HepG2 (cell line): ENCODE data around the gene CLASRP. TPM values are rescaled to one million over a fixed set of nuclear protein-coding genes. Genes with fewer than 3 reads are reported as not detected.
A peak's percentile ranks its signal among the peaks of the same experiment; 100 is the strongest.

ENCODE experiments used
- ATF6 ChIP-seq: sonication (generic); formaldehyde crosslinking; conservative IDR thresholded peaks from 2 replicates; pipeline ENCODE4 v1.4.0; 2020; ENCODE audit warnings: missing genetic modification reagents
- NR1H2 ChIP-seq: sonication (generic); formaldehyde crosslinking; IDR thresholded peaks from 2 replicates; pipeline ENCODE4 v1.8.1; 2022; ENCODE audit warnings: low read depth, missing genetic modification reagents, borderline replicate concordance
- RAD21 ChIP-seq: fragments of 450-650 bp; formaldehyde crosslinking; IDR thresholded peaks from 2 replicates; pipeline ENCODE4 v1.5.0; 2020; ENCODE audit warnings: mild to moderate bottlenecking
- SALL1 ChIP-seq: sonication (generic); formaldehyde crosslinking; IDR thresholded peaks from 2 replicates; pipeline ENCODE4 v1.8.0; 2022; ENCODE audit warnings: mild to moderate bottlenecking, missing genetic modification reagents
- SALL2 ChIP-seq: sonication (generic); formaldehyde crosslinking; IDR thresholded peaks from 2 replicates; pipeline ENCODE4 v1.8.1; 2023; ENCODE audit warnings: mild to moderate bottlenecking, missing genetic modification reagents, inconsistent platforms
- SETDB1 ChIP-seq: sonication (generic); formaldehyde crosslinking; IDR thresholded peaks from 2 replicates; pipeline ENCODE4 v1.5.1; 2020; ENCODE audit warnings: missing genetic modification reagents, mild to moderate bottlenecking, borderline replicate concordance
- SMYD3 ChIP-seq: sonication (generic); formaldehyde crosslinking; IDR thresholded peaks from 2 replicates; pipeline ENCODE4 v1.8.1; 2023; ENCODE audit warnings: mild to moderate bottlenecking, missing genetic modification reagents
- TOPORS ChIP-seq: sonication (generic); formaldehyde crosslinking; IDR thresholded peaks from 2 replicates; pipeline ENCODE4 v1.8.0; 2023; ENCODE audit warnings: mild to moderate bottlenecking, missing genetic modification reagents
- TSC22D2 ChIP-seq: sonication (generic); formaldehyde crosslinking; IDR thresholded peaks from 2 replicates; pipeline ENCODE4 v1.5.1; 2020; ENCODE audit warnings: missing genetic modification reagents, mild to moderate bottlenecking, borderline replicate concordance
- ZBTB26 ChIP-seq: IDR thresholded peaks from 2 replicates; pipeline ENCODE4 v1.6.1; 2016; ENCODE audit warnings: missing compliant biosample characterization, missing genetic modification reagents, borderline replicate concordance
- ZBTB34 ChIP-seq: sonication (generic); formaldehyde crosslinking; IDR thresholded peaks from 2 replicates; pipeline ENCODE4 v1.8.0; 2022; ENCODE audit warnings: mild to moderate bottlenecking, missing genetic modification reagents
- ZBTB39 ChIP-seq: sonication (generic); formaldehyde crosslinking; IDR thresholded peaks from 2 replicates; pipeline ENCODE4 v1.5.0; 2020; ENCODE audit warnings: missing genetic modification reagents
- ZFP1 ChIP-seq: IDR thresholded peaks from 2 replicates; pipeline ENCODE4 v1.6.1; 2016
- ZFP62 ChIP-seq: sonication (generic); formaldehyde crosslinking; IDR thresholded peaks from 2 replicates; pipeline ENCODE4 v1.4.0; 2020; ENCODE audit warnings: missing genetic modification reagents
- ZNF597 ChIP-seq: sonication (generic); formaldehyde crosslinking; IDR thresholded peaks from 2 replicates; pipeline ENCODE4 v1.5.0; 2020; ENCODE audit warnings: missing genetic modification reagents
- ZNF710 ChIP-seq: sonication (generic); formaldehyde crosslinking; IDR thresholded peaks from 2 replicates; pipeline ENCODE4 v1.5.0; 2020; ENCODE audit warnings: mild to moderate bottlenecking, missing genetic modification reagents, borderline replicate concordance
- ZNF891 ChIP-seq: sonication (generic); formaldehyde crosslinking; IDR thresholded peaks from 2 replicates; pipeline ENCODE4 v1.5.0; 2020; ENCODE audit warnings: mild to moderate bottlenecking, missing genetic modification reagents
- polyA plus RNA-seq, 8 experiments: library from polyadenylated mRNA; depleted of rRNA in 3 of 8; stranded (reverse) in 7 of 8; unstranded in 1 of 8; fragments of >200 nt; fragmentation: Illumina TruSeq in 4 of 8; extraction: Trizol in 4 of 8; gene quantifications; 2 replicates each; pipeline versions ENCODE4 v1.2.1 to v1.2.3, GENCODE V29; 2011 to 2016; ENCODE audit warnings: low read depth in 4 of 8, missing spikeins in 1 of 8, mixed read lengths in 1 of 8; ENCODE audit not compliant: insufficient read depth in 1 of 8
- total RNA-seq, 5 experiments: library from RNA; depleted of rRNA; stranded (reverse); fragments of >200 nt; fragmentation: Illumina TruSeq; extraction: Trizol; gene quantifications; 2 replicates each; pipeline ENCODE4 v1.2.3, GENCODE V29; 2016; ENCODE audit warnings: low read depth in 1 of 5

Gene CLASRP
- total and polyA plus RNA-seq, 2 of the 13 experiments (the other 11 are each of a cell fraction or from before 2014, with no cell fraction given) = 32.0 to 51.4 TPM

GRCh38 chr19:45079063-45079910 lies 40.4 kb downstream of the CLASRP start, which contains the start of gene GEMIN7 (continued):
- TF ChIP-seq ZFP62 (CRISPR knock-in tag) (0 out of 2 replicates have a peak, but pooled peaks have one; percentile 78), SETDB1 (CRISPR knock-in tag) (no peak), SALL1 (CRISPR knock-in tag) (peak; percentile 87), ZFP1 (CRISPR knock-in tag) (no peak; the same call in 1 of the 2 replicates), TOPORS (CRISPR knock-in tag) (peak; percentile 96), RAD21 (peak; percentile 81), TSC22D2 (peak; percentile 90), ZNF710 (CRISPR knock-in tag) (no peak; the same call in 1 of the 2 replicates), ZBTB26 (CRISPR knock-in tag) (no peak), SALL2 (CRISPR knock-in tag) (peak; percentile 99), ATF6 (CRISPR knock-in tag) (peak; percentile 41; the same call in 1 of the 2 replicates), ZBTB39 (CRISPR knock-in tag) (peak; percentile 40; the same call in 1 of the 2 replicates), NR1H2 (CRISPR knock-in tag) (no peak), ZNF597 (no peak; the same call in 1 of the 2 replicates), ZBTB34 (CRISPR knock-in tag) (peak; percentile 56; the same call in 1 of the 2 replicates), ZNF891 (CRISPR knock-in tag) (peak; percentile 91; the same call in 1 of the 2 replicates), SMYD3 (CRISPR knock-in tag) (peak; percentile 76; the same call in 1 of the 2 replicates)
